Heart left ventricle (tissue), 13 donors: ENCODE results near the gene HOXB6.

Experiments
- POLR2A ChIP-seq, 2 donors: fragments of 450-650 bp; IDR thresholded peaks; one replicate each; pipeline ENCODE4 v1.6.1; 2017; ENCODE audit warnings: antibody characterized with exemption in 2 of 2, mild to moderate bottlenecking in 2 of 2, moderate library complexity in 2 of 2
- TF ChIP-seq, protein P1 (sequence below), 12 donors: fragments of 200-600 bp; sonication (generic) in 4 of 12; IDR thresholded peaks; one replicate each; pipeline versions ENCODE4 v1.5.0 to v1.8.0; 2018 to 2022; ENCODE audit warnings: antibody characterized with exemption in 12 of 12, mild to moderate bottlenecking in 5 of 12
- donor health status: ischemic (EF 13 %, LVEDD 7.1; RV severe dilation, severe dysfunction).
- donor health status: DM: no; HTN: yes; CAD: no.
- donor health status: DM: no; HTN: no; CAD: no.
- donor health status: ischemic (EF 25% LVEDD 6.9; RV normal size, moderate dysfunction).
- donor health status: ischemic (EF 25% LVEDD 5.7; RV mildly dilated, moderate dysfunction).
- donor health status: ischemic (EF 35%, LVEDD 5.7; RV mildly dilated, moderate dysfunction).
- donor health status: nonischemic (EF 11% LVEDD 7.7; RV severe dilation, severe dysfunction).
- donor health status: DM: yes; HTN: yes; CAD: no.
- donor health status: PGD.
- donor health status: ischemic (EF 29% LVEDD 5.4; RV normal size, mild dysfunction).
- donor health status: nonischemic (EF 23%, LVEDD 6.1; RV moderate dilation, normal function).

DNA sequence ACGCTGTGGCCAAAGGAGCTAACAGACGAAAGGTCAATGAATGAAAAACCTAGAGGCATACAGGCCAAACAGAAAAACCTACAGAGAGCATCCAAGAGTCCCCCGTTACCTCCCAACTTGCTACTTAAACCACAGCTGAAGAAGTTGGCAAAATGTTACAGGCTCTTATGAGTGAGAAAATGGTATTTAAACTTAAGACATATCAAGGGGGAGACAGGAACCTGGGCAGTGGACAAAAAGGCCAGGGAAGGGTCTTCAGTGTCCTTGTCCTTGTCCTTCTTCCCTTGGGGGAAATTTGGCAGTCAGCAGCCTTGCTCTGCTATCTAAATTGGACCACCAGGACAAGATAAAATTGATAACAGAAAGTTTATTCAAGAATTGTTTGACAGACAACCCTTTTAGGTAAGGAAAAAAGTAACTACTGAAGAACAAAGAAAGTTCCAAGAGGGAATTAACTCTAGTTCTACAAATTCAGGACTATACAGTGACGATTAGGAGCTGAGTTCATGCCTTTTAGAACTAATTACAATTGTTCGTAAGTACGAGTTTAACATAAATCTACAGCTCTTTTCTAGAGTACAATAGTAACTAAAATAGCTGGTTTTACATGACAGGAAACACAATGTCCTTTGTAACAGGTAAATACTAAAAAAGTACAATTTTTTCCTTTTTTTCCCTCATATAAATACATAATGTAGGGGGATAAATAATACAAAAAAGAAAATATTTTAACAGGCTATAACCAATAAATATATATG, 56.1 kb downstream of the HOXB6 start:
- TF ChIP-seq, protein P1, sequence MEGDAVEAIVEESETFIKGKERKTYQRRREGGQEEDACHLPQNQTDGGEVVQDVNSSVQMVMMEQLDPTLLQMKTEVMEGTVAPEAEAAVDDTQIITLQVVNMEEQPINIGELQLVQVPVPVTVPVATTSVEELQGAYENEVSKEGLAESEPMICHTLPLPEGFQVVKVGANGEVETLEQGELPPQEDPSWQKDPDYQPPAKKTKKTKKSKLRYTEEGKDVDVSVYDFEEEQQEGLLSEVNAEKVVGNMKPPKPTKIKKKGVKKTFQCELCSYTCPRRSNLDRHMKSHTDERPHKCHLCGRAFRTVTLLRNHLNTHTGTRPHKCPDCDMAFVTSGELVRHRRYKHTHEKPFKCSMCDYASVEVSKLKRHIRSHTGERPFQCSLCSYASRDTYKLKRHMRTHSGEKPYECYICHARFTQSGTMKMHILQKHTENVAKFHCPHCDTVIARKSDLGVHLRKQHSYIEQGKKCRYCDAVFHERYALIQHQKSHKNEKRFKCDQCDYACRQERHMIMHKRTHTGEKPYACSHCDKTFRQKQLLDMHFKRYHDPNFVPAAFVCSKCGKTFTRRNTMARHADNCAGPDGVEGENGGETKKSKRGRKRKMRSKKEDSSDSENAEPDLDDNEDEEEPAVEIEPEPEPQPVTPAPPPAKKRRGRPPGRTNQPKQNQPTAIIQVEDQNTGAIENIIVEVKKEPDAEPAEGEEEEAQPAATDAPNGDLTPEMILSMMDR (IDR thresholded peaks at IDR 0.05) = no peak
- no peak for TF ChIP-seq POLR2A (IDR thresholded peaks at IDR 0.05)
